NOMO-1 (cell line): ENCODE data around the gene PDE1C.
A peak's percentile ranks its signal among the peaks of the same experiment; 100 is the strongest.

Experiments used
- DNase-seq, 2 experiments: peaks; one replicate each; lab custom pipeline; 2025; ENCODE audit not compliant: unreplicated experiment in 2 of 2; lab: John Stamatoyannopoulos, UW

The PDE1C gene

GRCh38 chr7:31997423-31997822 is 72.8 kb downstream of the PDE1C start:
- no peak for DNase-seq

GRCh38 chr7:31995134-31995533 is 75.1 kb downstream of the PDE1C start:
- DNase-seq: no peak

GRCh38 chr7:31991846-31992245 is 78.4 kb downstream of the PDE1C start:
- no peak for DNase-seq

- no peak for DNase-seq
These were observed 78.8 kb downstream of the PDE1C start for GRCh38 chr7:31991406-31991805.

DNA sequence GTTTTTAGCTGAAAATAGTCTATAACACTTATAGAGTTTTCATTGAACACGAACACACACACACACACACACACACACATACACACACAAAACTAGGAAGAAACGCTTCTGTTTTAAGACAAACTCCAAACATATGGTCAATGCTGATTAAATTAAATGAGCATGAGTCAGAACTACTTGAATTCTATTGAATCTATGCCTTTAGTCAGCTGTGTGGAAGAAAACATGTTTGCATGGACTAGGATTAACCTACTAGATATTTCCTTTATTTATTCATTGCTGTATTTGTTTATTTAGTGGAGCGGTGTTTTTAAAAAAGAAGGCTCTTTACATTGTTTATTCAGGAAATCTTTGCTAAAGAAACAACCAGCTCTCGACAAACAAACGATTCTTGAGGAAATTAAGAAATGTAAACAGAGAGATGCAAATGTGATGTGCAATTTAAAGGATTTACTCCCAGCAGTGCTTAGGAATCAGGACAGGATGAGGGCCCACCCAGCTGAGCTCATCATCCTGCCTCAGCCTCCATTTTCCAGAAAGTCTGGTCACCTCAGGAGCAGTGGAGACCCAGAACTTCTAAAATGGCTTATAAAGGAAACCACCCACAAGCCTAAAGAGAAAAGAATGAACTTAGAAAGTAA is 83.2 kb downstream of the PDE1C start:
- no peak for DNase-seq

DNA sequence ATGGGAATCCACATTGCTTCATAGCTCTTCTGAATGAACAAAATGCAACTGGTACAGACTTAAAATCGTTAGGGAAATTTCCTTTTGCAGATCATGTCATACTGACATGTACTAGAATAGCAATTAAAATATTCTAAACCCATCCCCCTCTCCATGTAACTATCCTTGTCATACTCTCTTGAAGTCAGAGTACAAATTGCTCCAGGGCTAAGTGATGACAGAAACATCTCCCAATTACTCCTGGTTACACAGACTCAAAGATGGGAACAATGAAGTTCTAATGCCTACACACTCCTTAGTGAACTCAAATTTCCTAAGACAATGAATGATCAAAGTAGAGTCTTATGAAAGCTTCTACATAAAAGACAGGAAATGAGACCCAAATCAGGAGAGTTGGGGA is 87.2 kb downstream of the PDE1C start:
- DNase-seq: no peak

- no peak for DNase-seq
These were observed 88.3 kb downstream of the PDE1C start for GRCh38 chr7:31981874-31982390.

- no peak for DNase-seq
These were observed 90.4 kb downstream of the PDE1C start for GRCh38 chr7:31979690-31980330.

DNA sequence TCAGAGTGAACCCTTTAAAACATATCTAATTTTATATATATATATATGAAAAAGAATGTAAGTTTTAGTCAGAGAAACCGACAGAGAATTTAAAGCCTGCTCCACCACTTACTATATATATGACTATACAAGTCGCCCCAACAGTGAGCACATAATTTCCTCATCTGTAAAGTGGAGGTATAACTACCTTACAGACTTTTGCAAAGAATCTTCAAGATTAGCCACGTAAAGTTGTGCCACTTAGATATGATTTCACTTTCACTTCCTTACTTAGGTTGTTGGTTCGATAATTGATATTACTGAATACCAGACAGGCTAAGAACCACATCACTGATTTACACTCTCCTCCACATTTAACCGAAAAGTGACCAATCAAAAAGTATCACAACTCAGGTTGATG is 94.7 kb downstream of the PDE1C start:
- peak in 1 of 2 experiments; percentile 4 for DNase-seq

- no peak for DNase-seq
These were observed 95.9 kb downstream of the PDE1C start for GRCh38 chr7:31974351-31974750.

DNA sequence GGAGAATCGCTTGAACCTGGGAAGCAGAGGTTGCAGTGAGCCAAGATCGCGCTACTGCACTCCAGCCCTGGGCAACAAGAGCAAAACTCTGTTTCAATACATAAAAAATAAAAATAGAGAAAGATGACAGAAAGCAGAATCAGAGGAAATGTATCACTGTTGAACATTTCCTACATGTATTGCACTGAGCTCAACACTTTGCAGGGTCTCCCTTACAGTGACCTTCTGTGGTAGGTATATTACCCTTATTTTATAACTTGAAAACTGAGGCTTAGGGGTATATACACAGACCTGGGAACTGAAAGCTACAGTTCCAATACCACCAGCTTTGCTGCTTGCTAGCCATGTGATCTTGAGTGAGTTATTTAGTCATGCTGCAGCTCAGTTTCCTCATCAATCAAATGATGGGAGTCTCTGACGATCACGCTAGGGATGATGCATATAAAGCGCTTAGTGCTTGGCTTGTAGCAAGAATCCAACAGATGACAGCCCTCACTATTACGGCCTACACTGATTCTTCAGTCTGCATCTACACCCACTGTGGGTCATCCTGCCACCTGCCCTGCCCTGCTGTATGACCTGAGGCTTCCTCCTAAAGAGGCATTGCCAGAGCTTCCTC is 99.0 kb downstream of the PDE1C start:
- DNase-seq: no peak

DNA sequence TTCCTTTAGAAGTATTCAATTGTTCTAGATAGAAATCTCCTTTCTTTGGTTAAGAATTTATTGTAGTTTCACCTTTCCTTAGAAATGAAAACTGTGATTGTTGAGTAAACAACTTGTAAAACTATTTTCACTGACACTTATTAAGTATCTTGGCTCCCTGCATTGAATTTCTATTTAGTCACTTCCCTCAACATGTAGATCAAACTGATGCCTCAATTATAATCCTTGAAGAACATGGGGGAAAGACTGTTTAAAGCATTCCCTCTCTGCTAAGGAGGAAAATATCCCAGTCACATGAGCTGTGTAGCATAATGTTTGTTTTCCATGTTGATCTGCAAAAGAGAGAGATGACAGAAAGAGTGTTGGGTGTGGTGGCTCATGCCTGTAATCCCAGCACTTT is 99.7 kb downstream of the PDE1C start:
- DNase-seq: no peak

DNA sequence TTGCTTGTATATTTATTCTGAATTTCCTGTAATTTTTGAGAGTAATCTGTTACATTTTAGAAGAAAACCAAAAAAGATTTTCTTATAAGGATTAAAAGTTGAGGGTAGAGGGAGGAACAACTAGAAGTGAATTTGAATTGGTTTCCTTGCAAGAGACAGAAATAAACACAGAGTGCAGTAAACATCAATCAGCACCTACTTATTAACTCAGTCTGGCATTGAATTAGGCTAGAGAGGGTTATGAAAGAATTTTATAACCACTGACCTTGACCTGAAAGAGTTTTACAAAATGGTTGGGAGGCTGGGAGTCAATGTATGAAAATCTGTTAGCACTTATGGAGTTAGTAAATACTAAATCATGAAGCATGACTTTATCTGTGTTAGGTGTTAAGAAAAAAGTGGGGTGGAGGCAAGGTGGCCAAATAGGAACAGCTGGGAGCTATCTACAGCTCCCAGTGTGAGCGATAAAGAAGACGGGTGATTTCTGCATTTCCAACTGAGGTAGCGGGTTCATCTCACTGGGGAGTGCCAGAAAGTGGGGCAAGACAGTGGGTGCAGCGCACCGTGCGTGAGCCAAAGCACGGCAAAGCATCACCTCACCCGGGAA is 106.5 kb downstream of the PDE1C start:
- no peak for DNase-seq

DNA sequence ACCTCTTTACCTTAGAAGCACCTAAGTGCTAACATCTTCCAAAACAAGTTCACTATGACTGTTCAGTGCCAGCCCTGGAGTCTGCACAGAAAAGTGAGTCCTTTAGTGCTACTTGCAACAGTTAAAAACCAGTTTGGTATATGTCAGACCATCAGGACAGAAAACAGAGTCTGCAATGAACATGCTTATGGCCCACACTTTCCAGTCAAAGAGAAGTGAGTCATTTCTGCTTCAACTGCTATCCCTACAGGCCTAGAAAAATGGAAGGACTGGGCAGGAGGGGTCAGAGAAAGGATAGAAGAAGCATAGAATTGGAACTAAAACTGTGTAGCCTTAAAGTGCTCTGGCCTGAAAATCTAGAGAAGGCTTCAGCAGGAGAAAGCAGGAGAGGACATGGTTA is 108.0 kb downstream of the PDE1C start:
- DNase-seq: no peak

- DNase-seq: peak; percentile 47 to 79
These were observed 112.0 kb downstream of the PDE1C start for GRCh38 chr7:31958226-31958625.

- DNase-seq: no peak
These were observed 112.5 kb downstream of the PDE1C start for GRCh38 chr7:31957756-31958155.

- DNase-seq: peak; percentile 11 to 45
These were observed 113.0 kb downstream of the PDE1C start for GRCh38 chr7:31957090-31957720.

DNA sequence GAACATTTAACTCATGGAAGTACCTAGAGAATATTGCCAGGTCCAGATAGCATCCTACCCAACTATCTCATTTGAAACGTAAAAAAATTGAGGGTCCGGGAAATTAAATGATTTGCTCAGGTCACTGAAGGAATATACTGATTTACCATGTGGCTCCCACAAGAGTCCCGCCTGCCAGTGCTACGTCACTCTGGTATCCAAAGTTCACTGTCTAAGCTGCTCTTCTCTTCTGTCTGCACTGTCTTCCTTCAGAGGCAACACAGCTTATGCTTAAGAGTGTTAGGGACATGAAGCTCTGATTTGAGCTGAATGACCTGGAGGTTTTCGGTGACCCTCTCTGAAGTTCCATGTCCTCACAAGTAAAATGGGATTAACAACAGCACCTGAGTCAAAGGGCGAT is 114.6 kb downstream of the PDE1C start:
- DNase-seq: no peak

- DNase-seq: no peak
These were observed 115.2 kb downstream of the PDE1C start for GRCh38 chr7:31955021-31955420.

- DNase-seq: no peak
These were observed 115.7 kb downstream of the PDE1C start for GRCh38 chr7:31954500-31954899.

GRCh38 chr7:31953432-31953831 is 116.8 kb downstream of the PDE1C start:
- no peak for DNase-seq
